Stimulated activated CD8-positive, alpha-beta memory T cell treated with anti-CD3 and anti-CD28 coated beads, Interleukin-7, amount 100 ng/mL, for 4 hours (primary cell): ENCODE measurements around the gene FAM184A.

Source experiments
- DNase-seq, 2 donors: peaks; one replicate each; pipeline ENCODE4 v3.0.0-alpha.2; 2020; ENCODE audit warnings: low read depth in 2 of 2

FAM184A gene

GRCh38 chr6:119060255-119060907 is 18.1 kb downstream of the FAM184A start:
- DNase-seq = no peak

- DNase-seq = no peak
These were observed 23.4 kb downstream of the FAM184A start for GRCh38 chr6:119055069-119055468.

- DNase-seq = no peak
These were observed 25.5 kb downstream of the FAM184A start for GRCh38 chr6:119052987-119053386.

- DNase-seq = no peak
These were observed 26.1 kb downstream of the FAM184A start for GRCh38 chr6:119052292-119052889.

- no peak for DNase-seq
These were observed 34.2 kb downstream of the FAM184A start for GRCh38 chr6:119044255-119044654.

GRCh38 chr6:119043783-119044182 is 34.7 kb downstream of the FAM184A start:
- no peak for DNase-seq

- no peak for DNase-seq
These were observed 35.2 kb downstream of the FAM184A start for GRCh38 chr6:119043265-119043664.

GRCh38 chr6:119040636-119041035 is 37.8 kb downstream of the FAM184A start:
- DNase-seq = no peak

GRCh38 chr6:119040229-119040628 is 38.2 kb downstream of the FAM184A start:
- no peak for DNase-seq

GRCh38 chr6:119037941-119038623 is 40.4 kb downstream of the FAM184A start:
- DNase-seq = no peak

- DNase-seq = no peak
These were observed 41.2 kb downstream of the FAM184A start for GRCh38 chr6:119037264-119037663.

- no peak for DNase-seq
These were observed 42.4 kb downstream of the FAM184A start for GRCh38 chr6:119036081-119036480.

- no peak for DNase-seq
These were observed 43.0 kb downstream of the FAM184A start for GRCh38 chr6:119035459-119035858.

- no peak for DNase-seq
These were observed 43.5 kb downstream of the FAM184A start for GRCh38 chr6:119034827-119035458.

GRCh38 chr6:119032428-119032827 is 46.0 kb downstream of the FAM184A start:
- DNase-seq = no peak

GRCh38 chr6:119030759-119031158 is 47.7 kb downstream of the FAM184A start:
- DNase-seq = no peak

- no peak for DNase-seq
These were observed 50.4 kb downstream of the FAM184A start for GRCh38 chr6:119028091-119028490.

GRCh38 chr6:119027465-119027864 is 51.0 kb downstream of the FAM184A start:
- DNase-seq = no peak

- no peak for DNase-seq
These were observed 51.6 kb downstream of the FAM184A start for GRCh38 chr6:119026822-119027221.

GRCh38 chr6:119025793-119026192 is 52.7 kb downstream of the FAM184A start:
- no peak for DNase-seq

- DNase-seq = no peak
These were observed 54.4 kb downstream of the FAM184A start for GRCh38 chr6:119024111-119024510.

GRCh38 chr6:119022796-119023195 is 55.7 kb downstream of the FAM184A start:
- DNase-seq = no peak
